BLaER1 (cell line): ENCODE data around the gene LRRC58.
"Not testable (repeated sequence)": the region's sequence is repeated elsewhere in the genome, so short reads cannot be mapped to it uniquely, and the experiment has no call there.

Source experiments
- H3K27ac ChIP-seq: shearing (Covaris generic); formaldehyde crosslinking; 2 replicates; pipeline ENCODE4 v1.8.1; 2022
- H3K27me3 ChIP-seq: shearing (Covaris generic); formaldehyde crosslinking; 2 replicates; pipeline ENCODE4 v1.8.1; 2022
- H3K36me3 ChIP-seq: shearing (Covaris generic); formaldehyde crosslinking; 2 replicates; pipeline ENCODE4 v1.8.1; 2022
- H3K4me1 ChIP-seq: shearing (Covaris generic); formaldehyde crosslinking; 2 replicates; pipeline ENCODE4 v1.8.1; 2022
- H3K4me2 ChIP-seq: shearing (Covaris generic); formaldehyde crosslinking; 2 replicates; pipeline ENCODE4 v1.8.1; 2022
- H3K4me3 ChIP-seq: shearing (Covaris generic); formaldehyde crosslinking; 2 replicates; pipeline ENCODE4 v1.8.1; 2022
- H3K9ac ChIP-seq: shearing (Covaris generic); formaldehyde crosslinking; 2 replicates; pipeline ENCODE4 v1.8.1; 2022
- H3K9me3 ChIP-seq: shearing (Covaris generic); formaldehyde crosslinking; 2 replicates; pipeline ENCODE4 v1.8.1; 2022
- H4K20me1 ChIP-seq: shearing (Covaris generic); formaldehyde crosslinking; 2 replicates; pipeline ENCODE4 v1.8.1; 2022
- Cebpa-rat ChIP-seq: shearing (Covaris generic); IDR thresholded peaks from 2 replicates; pipeline ENCODE4 v1.8.1; 2022

LRRC58 gene

DNA sequence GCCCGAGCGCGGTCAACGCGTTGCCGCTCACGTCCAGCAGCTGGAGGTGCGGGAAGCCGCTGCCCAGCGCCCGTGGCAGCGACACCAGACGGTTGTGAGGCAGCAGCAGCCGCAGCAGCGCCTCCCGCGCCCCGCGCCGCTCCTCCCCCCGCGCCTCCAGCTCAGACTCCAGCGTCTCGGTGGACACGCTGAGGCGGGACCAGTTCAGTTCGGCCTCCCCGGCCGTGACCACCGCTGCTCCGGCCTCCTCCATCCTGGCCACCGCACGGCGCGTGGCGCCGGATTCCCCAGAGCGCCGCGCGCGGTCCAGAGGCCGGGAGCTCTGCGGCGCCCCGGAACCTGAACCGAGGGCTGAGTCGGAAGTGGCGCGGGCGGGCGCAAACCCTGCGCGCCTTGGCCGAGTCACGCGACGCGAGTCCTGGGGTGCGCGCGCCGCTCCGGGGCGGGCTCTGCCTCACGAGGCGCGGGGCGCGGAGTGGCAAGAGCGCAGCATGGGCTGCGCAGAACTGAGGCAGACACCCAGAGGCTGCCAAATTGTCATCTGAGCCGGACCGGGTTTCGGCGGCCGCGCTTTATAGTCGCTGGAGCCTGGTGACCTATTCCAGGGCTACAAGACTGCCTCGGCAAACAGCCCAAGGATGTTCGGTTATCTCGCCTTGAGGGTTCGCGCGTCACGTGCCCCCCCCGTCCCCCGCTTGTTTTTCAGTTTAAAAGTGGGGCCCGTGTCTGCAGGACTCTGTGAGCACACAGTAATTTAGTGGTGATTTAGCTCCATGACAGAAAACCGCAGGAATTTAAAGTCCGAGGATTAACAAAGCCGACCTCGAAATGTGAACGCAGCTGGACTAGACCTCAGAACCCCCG lies at the start of gene LRRC58:
Gene LRRC58, minus strand, starts transcription at position 364 of the 864 bp plus-strand sequence. Its CDS starts 111 bp downstream, at position 253.
- H3K4me3 ChIP-seq = peak within 1 kb of the TSS; percentile 93
- H3K9me3 ChIP-seq = no peaks in the 10 kb centered on the region
- peaks cover 46% of the 10 kb centered on the region for H4K20me1 ChIP-seq
- peak within 1 kb of the TSS; percentile 88 for H3K9ac ChIP-seq
- peak within 1 kb of the TSS; percentile 96 for H3K4me2 ChIP-seq
- H3K27ac ChIP-seq = peak within 1 kb of the TSS; percentile 93
- H3K4me1 ChIP-seq = peaks cover 43% of the 10 kb centered on the region
- no peak for TF ChIP-seq Cebpa-rat
- no peaks in the 10 kb centered on the region for H3K27me3 ChIP-seq
- peaks cover 22% of the 10 kb centered on the region; the same call in 1 of the 2 replicates for H3K36me3 ChIP-seq

DNA sequence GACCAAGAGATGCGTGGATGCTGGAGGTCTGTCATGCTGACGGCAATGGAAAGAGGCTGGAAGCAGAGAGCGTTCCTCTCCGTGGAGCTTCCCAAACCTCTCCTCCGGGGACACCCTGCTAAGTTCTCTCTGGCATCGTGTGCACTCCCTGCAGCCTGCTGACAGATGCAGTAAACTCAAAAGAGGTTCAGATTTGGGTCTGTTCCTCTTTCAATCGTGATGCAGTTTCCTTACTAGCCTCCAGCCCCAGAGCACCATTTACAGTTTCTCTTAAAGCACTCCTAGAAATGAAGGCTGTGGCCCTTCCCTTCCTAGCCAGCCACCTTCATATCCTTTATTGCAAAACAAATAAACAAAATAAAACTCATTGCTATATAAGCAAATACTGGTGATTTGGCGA lies 47.3 kb upstream of the LRRC58 start:
- H3K27ac ChIP-seq = no peak overlapping the region
- no peaks in the 10 kb centered on the region for H3K4me1 ChIP-seq
- no peak for TF ChIP-seq Cebpa-rat
- peaks cover 70% of the 10 kb centered on the region for H3K36me3 ChIP-seq
- H3K9me3 ChIP-seq = no peaks in the 10 kb centered on the region
- no peak overlapping the region for H3K4me2 ChIP-seq
- no peak overlapping the region for H3K9ac ChIP-seq
- H3K27me3 ChIP-seq = no peaks in the 10 kb centered on the region
- no peaks in the 10 kb centered on the region for H4K20me1 ChIP-seq
- no peak overlapping the region for H3K4me3 ChIP-seq

DNA sequence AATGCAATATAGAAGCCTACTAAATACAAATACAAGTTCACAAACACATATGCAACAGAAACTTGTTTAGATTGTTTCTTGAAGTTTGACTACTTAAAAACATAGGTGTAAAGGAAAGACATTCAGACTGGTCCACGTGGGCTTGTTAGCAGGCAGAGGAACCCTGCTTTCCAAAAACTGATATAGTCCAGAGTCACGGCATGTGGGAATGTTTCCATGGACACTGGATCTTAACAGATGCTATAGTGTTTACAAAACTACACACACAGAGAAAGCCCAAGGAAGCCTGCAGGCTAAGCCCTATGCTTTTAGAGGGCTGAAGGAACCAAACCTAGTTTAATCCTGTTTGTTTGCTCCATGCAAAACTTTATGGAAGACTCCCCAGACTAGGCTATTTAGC lies 45.2 kb upstream of the LRRC58 start:
- Histone ChIP-seq H4K20me1 (no peaks in the 10 kb centered on the region), H3K9ac (no peak overlapping the region), H3K27ac (no peak overlapping the region), H3K4me1 (no peaks in the 10 kb centered on the region), H3K27me3 (no peaks in the 10 kb centered on the region), H3K4me3 (no peak overlapping the region), H3K9me3 (no peaks in the 10 kb centered on the region), H3K4me2 (no peak overlapping the region), H3K36me3 (peaks cover 49% of the 10 kb centered on the region)
- TF ChIP-seq Cebpa-rat = no peak

DNA sequence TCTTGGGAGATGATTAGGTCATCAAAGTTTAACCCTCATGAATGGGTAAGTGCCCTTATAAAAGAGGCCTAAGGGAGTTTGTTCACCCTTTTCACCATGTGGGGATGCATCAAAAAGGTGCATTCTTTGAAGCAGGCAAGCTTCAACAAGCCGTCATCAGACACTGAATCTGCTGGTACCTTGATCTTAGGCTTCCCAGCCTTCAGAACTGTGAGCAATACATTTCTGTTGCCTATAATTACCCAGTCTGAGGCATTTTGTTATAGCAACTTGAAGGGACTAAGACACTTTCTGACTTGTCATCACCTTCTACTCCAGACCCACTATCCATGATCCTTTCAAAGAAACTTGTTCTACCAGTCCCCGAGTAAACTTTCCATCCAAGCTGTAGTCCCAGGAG lies 44.6 kb upstream of the LRRC58 start:
- no peaks in the 10 kb centered on the region for H3K4me1 ChIP-seq
- no peak overlapping the region for H3K4me2 ChIP-seq
- no peaks in the 10 kb centered on the region for H3K9me3 ChIP-seq
- no peaks in the 10 kb centered on the region for H4K20me1 ChIP-seq
- no peak overlapping the region for H3K27ac ChIP-seq
- H3K36me3 ChIP-seq = peaks cover 43% of the 10 kb centered on the region
- H3K27me3 ChIP-seq = no peaks in the 10 kb centered on the region
- no peak for TF ChIP-seq Cebpa-rat
- no peak overlapping the region for H3K4me3 ChIP-seq
- no peak overlapping the region for H3K9ac ChIP-seq

DNA sequence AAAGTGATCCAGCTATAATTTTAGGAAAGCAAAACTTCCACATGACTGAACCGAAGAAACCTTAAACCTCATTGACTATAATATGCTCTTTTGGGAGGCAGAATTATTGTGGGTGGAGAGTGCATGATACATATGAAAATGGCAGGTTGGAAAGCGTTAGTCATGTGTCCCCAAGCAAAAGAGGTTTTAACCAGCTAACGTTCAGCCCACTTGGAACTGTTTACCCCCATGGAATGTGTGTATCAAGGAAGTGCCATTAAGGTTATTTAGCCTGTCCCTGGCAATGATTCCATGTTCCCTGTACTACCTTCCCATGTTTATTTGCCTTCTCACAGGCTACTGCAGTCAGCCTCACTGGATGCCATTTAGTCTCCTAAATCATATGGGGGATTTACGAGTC lies 44.1 kb upstream of the LRRC58 start:
- Histone ChIP-seq H3K27ac (no peak overlapping the region), H3K4me3 (no peak overlapping the region), H3K9ac (no peak overlapping the region), H3K9me3 (no peaks in the 10 kb centered on the region), H3K4me1 (no peaks in the 10 kb centered on the region), H4K20me1 (no peaks in the 10 kb centered on the region), H3K4me2 (no peak overlapping the region), H3K36me3 (peaks cover 40% of the 10 kb centered on the region), H3K27me3 (no peaks in the 10 kb centered on the region)
- TF ChIP-seq Cebpa-rat = no peak

DNA sequence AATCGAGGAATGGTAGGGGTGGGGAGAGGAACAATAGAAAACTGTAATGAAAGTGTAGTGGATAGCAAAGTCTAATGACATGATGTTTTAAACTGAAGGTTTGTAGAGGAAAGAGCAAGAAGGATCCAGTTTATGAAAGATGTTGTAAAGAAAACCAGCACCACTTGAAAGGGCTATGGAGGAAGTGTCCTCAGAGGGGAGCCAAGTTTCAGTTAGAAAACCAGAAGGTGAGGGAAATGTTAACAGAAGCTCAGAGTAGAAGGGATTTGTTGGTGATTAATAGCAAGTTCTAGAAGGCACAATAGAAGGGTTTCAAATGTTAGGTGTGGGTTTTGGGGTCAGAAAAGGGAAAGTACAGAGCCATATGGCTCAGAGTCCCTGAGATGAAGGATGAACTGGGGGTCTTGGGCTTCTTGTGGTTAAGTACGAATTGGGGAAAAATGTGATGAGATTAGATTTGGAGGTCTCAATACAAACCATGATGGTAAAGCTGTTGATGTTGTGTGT lies 33.8 kb upstream of the LRRC58 start:
- Histone ChIP-seq H3K27me3 (no peaks in the 10 kb centered on the region), H3K4me2 (no peak overlapping the region), H3K9ac (no peak overlapping the region), H3K4me1 (no peaks in the 10 kb centered on the region), H3K9me3 (no peaks in the 10 kb centered on the region), H3K27ac (no peak overlapping the region), H4K20me1 (no peaks in the 10 kb centered on the region), H3K4me3 (no peak overlapping the region), H3K36me3 (no peaks in the 10 kb centered on the region)
- TF ChIP-seq Cebpa-rat = no peak

DNA sequence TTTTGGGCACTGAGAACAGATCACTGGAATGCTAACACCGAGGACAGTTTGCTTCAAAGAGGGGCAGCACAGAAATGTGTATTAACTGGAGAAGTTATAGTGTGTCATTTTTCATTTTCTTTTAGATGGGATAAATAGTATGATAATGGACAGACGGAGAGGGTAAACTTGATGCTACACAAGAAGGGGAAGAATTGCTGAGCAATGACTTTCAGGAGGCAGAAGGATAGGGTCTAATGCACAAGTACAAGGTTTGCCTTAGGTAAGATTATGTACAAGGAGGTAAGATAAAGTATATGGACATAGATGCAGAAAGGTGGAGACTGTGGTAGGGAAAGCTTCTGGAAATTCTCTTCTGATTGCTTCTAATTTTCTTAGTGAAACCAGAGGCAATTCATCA lies 32.3 kb upstream of the LRRC58 start:
- no peaks in the 10 kb centered on the region for H3K9me3 ChIP-seq
- TF ChIP-seq Cebpa-rat = no peak
- H3K9ac ChIP-seq = no peak overlapping the region
- H4K20me1 ChIP-seq = no peaks in the 10 kb centered on the region
- H3K27me3 ChIP-seq = no peaks in the 10 kb centered on the region
- H3K36me3 ChIP-seq = no peaks in the 10 kb centered on the region
- H3K27ac ChIP-seq = no peak overlapping the region
- no peak overlapping the region for H3K4me3 ChIP-seq
- no peak overlapping the region for H3K4me2 ChIP-seq
- H3K4me1 ChIP-seq = no peaks in the 10 kb centered on the region

DNA sequence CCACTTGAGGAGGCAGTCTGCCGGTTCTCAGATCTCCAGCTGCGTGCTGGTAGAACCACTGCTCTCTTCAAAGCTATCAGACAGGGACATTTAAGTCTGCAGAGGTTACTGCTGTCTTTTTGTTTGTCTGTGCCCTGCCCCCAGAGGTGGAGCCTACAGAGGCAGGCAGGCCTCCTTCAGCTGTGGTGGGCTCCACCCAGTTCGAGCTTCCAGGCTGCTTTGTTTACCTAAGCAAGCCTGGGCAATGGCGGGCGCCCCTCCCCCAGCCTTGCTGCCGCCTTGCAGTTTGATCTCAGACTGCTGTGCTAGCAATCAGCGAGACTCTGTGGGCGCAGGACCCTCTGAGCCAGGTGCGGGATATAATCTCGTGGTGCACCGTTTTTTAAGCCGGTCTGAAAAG lies 28.8 kb upstream of the LRRC58 start:
- H3K9ac ChIP-seq, H4K20me1 ChIP-seq, H3K4me2 ChIP-seq, H3K27ac ChIP-seq, H3K27me3 ChIP-seq, H3K4me1 ChIP-seq, H3K9me3 ChIP-seq, H3K36me3 ChIP-seq, H3K4me3 ChIP-seq: not testable (repeated sequence)

DNA sequence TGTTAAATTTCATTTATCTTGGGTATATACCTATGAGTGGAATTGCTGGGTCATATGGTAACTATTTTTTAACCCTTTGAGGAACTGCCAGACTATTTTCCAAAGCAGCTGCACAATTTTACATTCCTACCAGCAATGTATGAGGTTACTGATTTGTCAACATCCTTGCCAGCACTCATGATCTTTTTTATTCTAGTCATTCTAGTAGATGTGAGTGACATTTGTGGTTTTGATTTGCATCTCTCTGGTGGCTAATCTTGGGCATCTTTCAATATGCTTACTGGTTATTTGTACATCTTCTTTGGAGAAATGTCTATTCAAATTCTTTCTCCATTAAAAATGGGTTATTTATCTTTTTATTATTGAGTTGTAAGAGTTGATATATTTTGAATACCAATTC lies 21.3 kb upstream of the LRRC58 start:
- Histone ChIP-seq H3K4me2 (no peak overlapping the region), H3K27me3 (no peaks in the 10 kb centered on the region), H3K9me3 (no peaks in the 10 kb centered on the region), H3K27ac (no peak overlapping the region), H3K4me1 (no peaks in the 10 kb centered on the region), H3K36me3 (no peaks in the 10 kb centered on the region), H3K9ac (no peak overlapping the region), H3K4me3 (no peak overlapping the region), H4K20me1 (no peaks in the 10 kb centered on the region)
- TF ChIP-seq Cebpa-rat = no peak

DNA sequence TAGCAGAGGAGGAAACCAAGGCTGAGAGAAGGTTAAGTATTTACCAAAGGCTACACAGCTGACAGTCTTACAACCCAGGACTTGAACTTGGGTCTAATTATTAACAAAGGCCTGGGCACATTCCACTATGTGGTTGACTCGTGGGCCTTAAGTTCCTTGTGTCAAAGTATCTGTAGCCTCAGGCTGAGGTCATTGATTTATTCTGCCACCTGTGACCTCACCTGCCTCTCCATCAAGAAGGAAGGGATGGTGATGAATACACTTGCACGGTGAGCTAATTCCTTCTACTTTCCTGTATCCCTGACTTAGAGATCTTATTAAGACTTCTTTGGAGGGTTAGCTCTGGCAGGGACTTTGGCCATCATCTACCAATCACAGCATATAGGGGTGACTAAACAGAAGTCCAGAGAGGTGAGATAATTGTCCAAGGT lies 19.9 kb upstream of the LRRC58 start:
- Histone ChIP-seq H3K4me3 (no peak overlapping the region), H3K27me3 (no peaks in the 10 kb centered on the region), H4K20me1 (no peaks in the 10 kb centered on the region)

More for the DNA sequence above, 19.9 kb upstream of the LRRC58 start:
- Histone ChIP-seq H3K9me3 (no peaks in the 10 kb centered on the region), H3K9ac (no peak overlapping the region), H3K27ac (no peak overlapping the region), H3K36me3 (no peaks in the 10 kb centered on the region), H3K4me1 (no peaks in the 10 kb centered on the region), H3K4me2 (no peak overlapping the region)
- no peak for TF ChIP-seq Cebpa-rat
